ENCODE results near the gene CERK. TPM values are rescaled to one million over a fixed set of nuclear protein-coding genes. Genes with fewer than 3 reads are reported as not detected.
A peak's percentile ranks its signal among the peaks of the same experiment; 100 is the strongest.

CERK gene
- total RNA-seq, 2 donors from 2014 or later: 54.9 to 57.6 TPM

- Histone ChIP-seq H3K9me3 (ENCODE audit: control insufficient read depth, low read length) (no peaks in the 10 kb centered on the region), H3K4me3 (ENCODE audit: low read length) (no peak overlapping the region), H3K9ac (ENCODE audit: extremely low read depth, low read length, poor library complexity, severe bottlenecking) (no peak overlapping the region), H3K27ac (ENCODE audit: low read depth, low read length) (no peak overlapping the region), H3K27me3 (ENCODE audit: control insufficient read depth, insufficient read depth, low read length, poor library complexity, severe bottlenecking) (no peaks in the 10 kb centered on the region), H3K4me1 (ENCODE audit: control insufficient read depth, insufficient read depth, low read length) (no peaks in the 10 kb centered on the region), H3K36me3 (ENCODE audit: control insufficient read depth, insufficient read depth, low read length) (peaks cover 84% of the 10 kb centered on the region)
- H3K27me3 Mint-ChIP-seq (ENCODE audit: insufficient read depth): no peaks in the 10 kb centered on the region
- no peaks in the 10 kb centered on the region for H3K9me3 Mint-ChIP-seq
- H3K27ac Mint-ChIP-seq: peak overlapping the region; percentile 42
- TF ChIP-seq CTCF (conservative IDR thresholded peaks at IDR 0.05): no peak
- no peak overlapping the region for H3K4me3 Mint-ChIP-seq
- H3K36me3 Mint-ChIP-seq (ENCODE audit: low read depth): peaks cover 83% of the 10 kb centered on the region
- WGBS, 2 experiments (ENCODE audit: insufficient coverage in 1 of 2, insufficient read length in 1 of 2): 79 to 90% methylated on average over 11 of the region's 11 CpGs
- DNase-seq: no peak
- peaks cover 11% of the 10 kb centered on the region for H3K4me1 Mint-ChIP-seq
Measured at GRCh38 chr22:46710806-46711205, 27.2 kb downstream of the CERK start.

- H3K9me3 Mint-ChIP-seq: no peaks in the 10 kb centered on the region
- H3K27ac Mint-ChIP-seq: no peak overlapping the region
- TF ChIP-seq CTCF (conservative IDR thresholded peaks at IDR 0.05): no peak
Measured at GRCh38 chr22:46708766-46709330, 29.2 kb downstream of the CERK start.

GRCh38 chr22:46707827-46708570, 30.1 kb downstream of the CERK start:
- peaks cover 81% of the 10 kb centered on the region for H3K36me3 Mint-ChIP-seq (ENCODE audit: low read depth)
- Histone ChIP-seq H3K4me3 (ENCODE audit: low read length) (no peak overlapping the region), H3K27ac (ENCODE audit: low read depth, low read length) (no peak overlapping the region), H3K4me1 (ENCODE audit: control insufficient read depth, insufficient read depth, low read length) (no peaks in the 10 kb centered on the region), H3K36me3 (ENCODE audit: control insufficient read depth, insufficient read depth, low read length) (peaks cover 71% of the 10 kb centered on the region), H3K27me3 (ENCODE audit: control insufficient read depth, insufficient read depth, low read length, poor library complexity, severe bottlenecking) (no peaks in the 10 kb centered on the region), H3K9ac (ENCODE audit: extremely low read depth, low read length, poor library complexity, severe bottlenecking) (no peak overlapping the region), H3K9me3 (ENCODE audit: control insufficient read depth, low read length) (no peaks in the 10 kb centered on the region)
- no peaks in the 10 kb centered on the region for H3K9me3 Mint-ChIP-seq
- H3K4me1 Mint-ChIP-seq: peaks cover 17% of the 10 kb centered on the region
- no peaks in the 10 kb centered on the region for H3K27me3 Mint-ChIP-seq (ENCODE audit: insufficient read depth)
- H3K4me3 Mint-ChIP-seq: no peak overlapping the region
- no peak for DNase-seq
- no peak for TF ChIP-seq CTCF (conservative IDR thresholded peaks at IDR 0.05)
- 95% methylated on average over 22 to 32 of the region's 32 CpGs for WGBS, 2 experiments (ENCODE audit: insufficient coverage in 1 of 2, insufficient read length in 1 of 2)
- H3K27ac Mint-ChIP-seq: no peak overlapping the region

More at GRCh38 chr22:46708766-46709330, 29.2 kb downstream of the CERK start:
- DNase-seq: no peak
- WGBS, 2 experiments (ENCODE audit: insufficient coverage in 1 of 2, insufficient read length in 1 of 2): 95% methylated on average over 15 to 17 of the region's 17 CpGs
- Mint-ChIP-seq H3K4me1 (peaks cover 17% of the 10 kb centered on the region), H3K36me3 (ENCODE audit: low read depth) (peaks cover 81% of the 10 kb centered on the region), H3K27me3 (ENCODE audit: insufficient read depth) (no peaks in the 10 kb centered on the region), H3K4me3 (no peak overlapping the region)
- no peak overlapping the region for H3K27ac ChIP-seq (ENCODE audit: low read depth, low read length)
- no peaks in the 10 kb centered on the region for H3K4me1 ChIP-seq (ENCODE audit: control insufficient read depth, insufficient read depth, low read length)
- H3K9ac ChIP-seq (ENCODE audit: extremely low read depth, low read length, poor library complexity, severe bottlenecking): no peak overlapping the region
- no peaks in the 10 kb centered on the region for H3K27me3 ChIP-seq (ENCODE audit: control insufficient read depth, insufficient read depth, low read length, poor library complexity, severe bottlenecking)
- peaks cover 76% of the 10 kb centered on the region for H3K36me3 ChIP-seq (ENCODE audit: control insufficient read depth, insufficient read depth, low read length)
- H3K4me3 ChIP-seq (ENCODE audit: low read length): no peak overlapping the region
- no peaks in the 10 kb centered on the region for H3K9me3 ChIP-seq (ENCODE audit: control insufficient read depth, low read length)

All from endodermal cell (in vitro differentiated cells).